ENCODE measurements around the gene MYH6. TPM values are rescaled to one million over a fixed set of nuclear protein-coding genes. Genes with fewer than 3 reads are reported as not detected.

MYH6 gene
- polyA plus RNA-seq, 1 experiment = not detected

DNA sequence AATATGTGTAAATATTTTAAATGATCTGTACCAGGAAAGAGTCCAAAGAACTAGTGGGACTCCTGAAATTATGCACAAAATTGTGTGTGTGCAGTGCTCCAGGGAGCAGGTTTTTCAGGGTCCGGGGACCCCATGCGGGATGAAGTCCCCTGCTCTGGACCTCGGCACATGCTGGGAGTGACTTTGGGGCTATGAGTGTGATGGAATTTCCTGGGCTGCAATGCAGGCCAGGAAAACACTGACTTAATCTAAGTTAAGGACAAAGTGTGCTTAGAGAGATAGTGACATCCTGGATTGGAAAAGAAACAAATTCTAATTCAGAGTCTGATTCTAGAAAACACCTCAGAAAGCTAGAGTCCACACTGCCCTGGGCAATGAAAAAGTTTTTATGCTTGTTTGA, 6.2 kb upstream of the MYH6 start:
- no peak for DNase-seq (ENCODE audit: low read depth, low spot score)
- Histone ChIP-seq H3K27me3 (ENCODE audit: control insufficient read depth, insufficient read depth, low read length) (peaks cover 7% of the 10 kb centered on the region), H3K27ac (ENCODE audit: low read depth, low read length) (no peak overlapping the region), H3K4me3 (ENCODE audit: low read depth, low read length) (no peak overlapping the region), H3K9me3 (ENCODE audit: control insufficient read depth, insufficient read depth, low read length) (no peaks in the 10 kb centered on the region; the same call in 1 of the 2 replicates)
- TF ChIP-seq, protein P1, sequence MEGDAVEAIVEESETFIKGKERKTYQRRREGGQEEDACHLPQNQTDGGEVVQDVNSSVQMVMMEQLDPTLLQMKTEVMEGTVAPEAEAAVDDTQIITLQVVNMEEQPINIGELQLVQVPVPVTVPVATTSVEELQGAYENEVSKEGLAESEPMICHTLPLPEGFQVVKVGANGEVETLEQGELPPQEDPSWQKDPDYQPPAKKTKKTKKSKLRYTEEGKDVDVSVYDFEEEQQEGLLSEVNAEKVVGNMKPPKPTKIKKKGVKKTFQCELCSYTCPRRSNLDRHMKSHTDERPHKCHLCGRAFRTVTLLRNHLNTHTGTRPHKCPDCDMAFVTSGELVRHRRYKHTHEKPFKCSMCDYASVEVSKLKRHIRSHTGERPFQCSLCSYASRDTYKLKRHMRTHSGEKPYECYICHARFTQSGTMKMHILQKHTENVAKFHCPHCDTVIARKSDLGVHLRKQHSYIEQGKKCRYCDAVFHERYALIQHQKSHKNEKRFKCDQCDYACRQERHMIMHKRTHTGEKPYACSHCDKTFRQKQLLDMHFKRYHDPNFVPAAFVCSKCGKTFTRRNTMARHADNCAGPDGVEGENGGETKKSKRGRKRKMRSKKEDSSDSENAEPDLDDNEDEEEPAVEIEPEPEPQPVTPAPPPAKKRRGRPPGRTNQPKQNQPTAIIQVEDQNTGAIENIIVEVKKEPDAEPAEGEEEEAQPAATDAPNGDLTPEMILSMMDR (IDR thresholded peaks at IDR 0.05; ENCODE audit: low read depth, low read length) = no peak
- POLR2A ChIA-PET = no interaction called here
- CTCF ChIA-PET = no interaction called here

DNA sequence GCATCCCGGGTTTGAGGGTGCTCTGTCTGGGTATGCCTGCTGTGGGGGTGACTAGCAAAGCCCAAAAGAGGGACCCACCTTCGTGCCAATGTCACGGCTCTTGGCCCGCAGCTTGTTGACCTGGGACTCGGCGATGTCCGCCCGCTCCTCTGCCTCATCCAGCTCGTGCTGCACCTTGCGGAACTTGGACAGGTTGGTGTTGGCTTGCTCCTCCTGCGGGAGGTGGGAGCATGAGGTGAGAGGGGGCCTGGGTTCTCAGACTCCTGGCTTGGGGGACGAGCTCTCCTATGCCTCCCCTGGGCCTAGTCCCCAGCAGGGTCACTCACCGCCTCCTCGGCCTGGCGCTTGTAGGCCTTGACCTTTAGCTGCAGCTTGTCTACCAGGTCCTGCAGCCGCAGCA, 5.6 kb upstream of the MYH6 start:
- POLR2A ChIA-PET = interaction anchor here (0.6 kb wide), 1 partner anchor 136 kb away, joined by 3 read pairs; no protein-coding TSS in a partner anchor
- DNase-seq (ENCODE audit: low read depth, low spot score) = no peak

DNA sequence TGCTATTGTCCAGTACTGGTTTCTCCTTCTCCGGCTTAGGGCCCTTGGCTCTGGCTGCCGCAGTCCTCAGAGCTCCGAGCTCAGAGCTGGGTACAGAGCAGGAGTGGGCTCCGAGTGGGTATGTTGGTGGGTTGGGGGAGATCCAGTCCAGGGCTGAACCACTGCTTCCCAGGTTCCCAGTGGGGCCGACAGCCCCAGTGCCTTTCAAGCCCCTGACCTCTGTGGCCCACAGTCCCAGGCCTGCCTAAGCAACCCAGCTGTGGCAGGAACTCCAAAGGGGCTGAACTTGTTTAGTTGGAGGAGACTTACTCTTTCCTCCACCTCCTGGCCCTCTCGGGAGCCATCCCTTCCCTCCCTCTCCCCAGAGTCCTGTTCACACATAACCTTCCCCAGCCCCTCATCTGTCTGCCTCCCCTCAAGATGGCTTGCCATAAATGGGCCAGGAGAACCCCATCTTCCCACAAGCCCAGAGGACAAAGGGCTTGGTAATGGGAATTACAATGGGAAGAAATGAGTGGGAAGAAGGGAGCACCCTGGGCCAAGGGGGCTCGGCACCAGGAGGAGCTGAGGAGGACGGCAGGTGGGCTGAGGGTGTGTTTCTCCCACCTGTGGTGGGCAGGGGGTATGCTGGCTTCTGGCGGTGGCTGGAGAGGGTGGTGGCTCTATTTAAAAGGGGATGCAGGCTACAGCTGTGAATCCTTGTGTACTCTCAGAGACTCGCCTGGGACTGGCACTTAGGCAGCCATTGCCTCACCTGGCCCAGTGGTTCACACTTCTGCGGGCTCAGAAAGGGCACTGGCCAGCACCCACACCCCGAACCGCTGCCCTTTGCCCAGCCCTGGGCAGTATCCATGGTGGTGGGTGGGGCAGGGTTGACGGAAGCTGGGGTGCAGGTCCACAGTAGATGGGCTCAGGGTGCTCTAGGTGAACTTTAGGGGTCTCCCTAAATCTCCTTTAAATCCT, 3.8 kb upstream of the MYH6 start:
- TF ChIP-seq, protein P1 (IDR thresholded peaks at IDR 0.05; ENCODE audit: low read depth, low read length) = no peak
- CTCF ChIA-PET = no interaction called here
- Histone ChIP-seq H3K4me3 (ENCODE audit: low read depth, low read length) (no peak overlapping the region), H3K27me3 (ENCODE audit: control insufficient read depth, insufficient read depth, low read length) (peaks cover 15% of the 10 kb centered on the region), H3K9me3 (ENCODE audit: control insufficient read depth, insufficient read depth, low read length) (no peaks in the 10 kb centered on the region; the same call in 1 of the 2 replicates), H3K27ac (ENCODE audit: low read depth, low read length) (no peak overlapping the region)
- DNase-seq (ENCODE audit: low read depth, low spot score) = no peak
- POLR2A ChIA-PET = no interaction called here

More for the DNA sequence above, 5.6 kb upstream of the MYH6 start:
- Histone ChIP-seq H3K9me3 (ENCODE audit: control insufficient read depth, insufficient read depth, low read length) (no peaks in the 10 kb centered on the region; the same call in 1 of the 2 replicates), H3K4me3 (ENCODE audit: low read depth, low read length) (no peak overlapping the region), H3K27me3 (ENCODE audit: control insufficient read depth, insufficient read depth, low read length) (peaks cover 5% of the 10 kb centered on the region), H3K27ac (ENCODE audit: low read depth, low read length) (no peak overlapping the region)
- TF ChIP-seq, protein P1 (IDR thresholded peaks at IDR 0.05; ENCODE audit: low read depth, low read length) = no peak
- CTCF ChIA-PET = no interaction called here

DNA sequence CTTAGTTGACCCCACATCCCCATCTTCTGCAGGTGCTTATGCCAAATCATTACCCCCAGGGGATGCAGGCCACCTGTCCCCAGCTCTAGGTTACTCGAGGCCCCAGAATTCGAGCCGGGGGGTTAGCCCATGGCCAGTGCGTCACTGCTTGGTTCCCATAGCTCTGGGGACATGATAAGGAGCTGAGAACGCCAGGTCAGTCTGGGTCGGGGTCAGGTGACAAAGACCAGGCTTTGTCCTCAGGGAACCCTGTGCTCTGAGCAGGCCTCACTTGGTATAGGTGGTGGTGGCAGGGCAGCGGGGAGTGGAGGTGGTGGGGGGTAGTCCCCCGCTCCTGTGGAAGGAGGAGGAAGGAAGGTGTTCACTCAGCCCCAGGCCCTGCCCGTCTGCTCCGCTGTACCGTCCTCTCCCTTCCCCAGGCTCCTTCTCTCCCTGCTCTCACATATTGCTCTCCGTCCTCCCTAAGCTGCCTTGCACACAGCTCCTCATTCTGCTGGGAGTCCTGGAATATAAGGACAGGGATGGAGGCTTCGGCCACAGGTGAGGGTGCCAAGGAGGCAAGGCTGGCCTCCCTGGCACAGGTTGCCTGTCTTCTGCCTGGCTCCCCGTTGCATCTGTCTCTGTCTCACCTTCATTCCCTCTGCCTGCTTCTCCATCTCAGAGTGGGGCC, 2.0 kb upstream of the MYH6 start:
- TF ChIP-seq, protein P1 (IDR thresholded peaks at IDR 0.05; ENCODE audit: low read depth, low read length) = no peak
- POLR2A ChIA-PET = no interaction called here
- Histone ChIP-seq H3K4me3 (ENCODE audit: low read depth, low read length) (no peak overlapping the region), H3K27me3 (ENCODE audit: control insufficient read depth, insufficient read depth, low read length) (peaks cover 15% of the 10 kb centered on the region), H3K27ac (ENCODE audit: low read depth, low read length) (no peak overlapping the region), H3K9me3 (ENCODE audit: control insufficient read depth, insufficient read depth, low read length) (no peaks in the 10 kb centered on the region; the same call in 1 of the 2 replicates)
- DNase-seq (ENCODE audit: low read depth, low spot score) = no peak
- CTCF ChIA-PET = no interaction called here

DNA sequence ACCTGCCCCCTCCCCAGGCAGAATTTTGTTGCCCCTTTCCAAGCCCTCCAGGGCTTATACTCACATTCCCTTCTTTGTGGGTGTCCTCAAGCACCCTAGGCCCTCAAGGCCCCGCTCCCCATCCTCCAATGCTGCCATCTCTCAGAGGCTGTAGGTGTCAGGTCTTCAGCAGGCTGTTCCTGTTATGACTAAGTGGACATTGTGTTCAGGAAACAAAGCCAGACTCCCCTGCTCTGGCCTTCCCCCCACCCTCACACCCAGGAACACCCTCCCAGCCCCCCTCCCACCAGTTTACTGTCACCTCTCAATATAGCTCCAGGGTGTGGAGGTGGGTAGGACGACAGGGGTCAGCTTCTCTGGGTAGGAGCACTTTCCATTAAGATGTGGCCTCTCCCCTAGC, 1.4 kb upstream of the MYH6 start:
- TF ChIP-seq, protein P1 (IDR thresholded peaks at IDR 0.05; ENCODE audit: low read depth, low read length) = no peak
- CTCF ChIA-PET = no interaction called here
- H3K27me3 ChIP-seq (ENCODE audit: control insufficient read depth, insufficient read depth, low read length) = peaks cover 15% of the 10 kb centered on the region

More for the DNA sequence above, 1.4 kb upstream of the MYH6 start:
- Histone ChIP-seq H3K4me3 (ENCODE audit: low read depth, low read length) (no peak overlapping the region), H3K9me3 (ENCODE audit: control insufficient read depth, insufficient read depth, low read length) (no peaks in the 10 kb centered on the region; the same call in 1 of the 2 replicates), H3K27ac (ENCODE audit: low read depth, low read length) (no peak overlapping the region)
- DNase-seq (ENCODE audit: low read depth, low spot score) = no peak
- POLR2A ChIA-PET = no interaction called here
